AG09309 (cell line): Measurements from ENCODE around the gene CACNA1C.

ENCODE experiments used
- DNase-seq: peaks from one replicate; pipeline ENCODE4 v3.0.0-alpha.2; 2010; ENCODE audit warnings: low read depth
- H3K4me3 ChIP-seq: 2 replicates; pipeline ENCODE4 v1.5.1; 2011; ENCODE audit warnings: mild to moderate bottlenecking, low read depth, low read length, moderate library complexity; ENCODE audit not compliant: control insufficient read depth
- CTCF ChIP-seq: IDR thresholded peaks from 2 replicates; pipeline ENCODE4 v1.5.1; 2011; ENCODE audit warnings: mild to moderate bottlenecking, low read depth, low read length, inconsistent platforms; ENCODE audit not compliant: insufficient read depth, control insufficient read depth; ENCODE audit errors: missing control alignments

CACNA1C gene

GRCh38 chr12:2057041-2057794 lies 4.4 kb downstream of the CACNA1C start:
- H3K4me3 ChIP-seq, result no peak overlapping the region
- TF ChIP-seq CTCF, result peak; percentile 93
- DNase-seq, result no peak

GRCh38 chr12:2057795-2058408 lies 5.1 kb downstream of the CACNA1C start:
- no peak overlapping the region for H3K4me3 ChIP-seq
- DNase-seq, result no peak
- TF ChIP-seq CTCF, result no peak

GRCh38 chr12:2058837-2059236 lies 6.0 kb downstream of the CACNA1C start:
- no peak for TF ChIP-seq CTCF
- H3K4me3 ChIP-seq, result no peak overlapping the region
- no peak for DNase-seq

GRCh38 chr12:2061402-2061801 lies 8.6 kb downstream of the CACNA1C start:
- TF ChIP-seq CTCF, result no peak
- no peak overlapping the region for H3K4me3 ChIP-seq
- no peak for DNase-seq

- DNase-seq, result no peak
- peak overlapping the region; percentile 17 for H3K4me3 ChIP-seq
- TF ChIP-seq CTCF, result no peak
Observed at GRCh38 chr12:2064071-2064507, 11.3 kb downstream of the CACNA1C start.

- no peak for TF ChIP-seq CTCF
- DNase-seq, result no peak
- H3K4me3 ChIP-seq, result no peak overlapping the region
Observed at GRCh38 chr12:2068653-2069052, 15.9 kb downstream of the CACNA1C start.
